CD4-positive, CD25-positive, alpha-beta regulatory T cell (primary cell): ENCODE results near the gene DNAJC16. TPM values are rescaled to one million over a fixed set of nuclear protein-coding genes. Genes with fewer than 3 reads are reported as not detected.

ENCODE experiments used
- polyA plus RNA-seq, 4 donors: library from polyadenylated mRNA; unstranded; fragments of 300-500 nt; fragmentation: Illumina TruSeq; gene quantifications; one replicate each; pipeline ENCODE4 v1.2.3, GENCODE V29; 2021
- total RNA-seq: library from RNA; stranded (reverse); gene quantifications from one replicate; pipeline ENCODE4 v1.2.3, GENCODE V29; 2022

DNAJC16 gene
- total and polyA plus RNA-seq, 5 donors from 2014 or later = 6.5 to 17.0 (median 7.8) TPM

Other genes with a start within 250 kb of the DNAJC16 start
- gene EFHD2, start 117.0 kb upstream of the DNAJC16 start, total RNA-seq = 93.6 TPM
- gene EFHD2, start 117.0 kb upstream of the DNAJC16 start, polyA plus RNA-seq = 10 to 100 TPM; 45.3 to 77.4 (median 61.3) TPM
- gene CTRC, start 88.4 kb upstream of the DNAJC16 start, total RNA-seq = 1.4 TPM
- not detected for gene CTRC, start 88.4 kb upstream of the DNAJC16 start, polyA plus RNA-seq
- gene CELA2A, start 70.1 kb upstream of the DNAJC16 start, total RNA-seq = not detected
- not detected for gene CELA2A, start 70.1 kb upstream of the DNAJC16 start, polyA plus RNA-seq
- not detected for gene CELA2B, start 50.7 kb upstream of the DNAJC16 start, total RNA-seq
- gene CELA2B, start 50.7 kb upstream of the DNAJC16 start, polyA plus RNA-seq = not detected
- 7.8 TPM for gene CASP9, start 2.6 kb upstream of the DNAJC16 start, total RNA-seq
- gene CASP9, start 2.6 kb upstream of the DNAJC16 start, polyA plus RNA-seq = 10 to 100 TPM in 2 of 4 donors, 1 to 10 TPM in 2; 5.8 to 11.7 (median 8.3) TPM
- 8.9 TPM for gene AGMAT, start 58.2 kb downstream of the DNAJC16 start, total RNA-seq
- 10 to 100 TPM in 3 of 4 donors, 1 to 10 TPM in 1; 9.1 to 12.7 (median 11.6) TPM for gene AGMAT, start 58.2 kb downstream of the DNAJC16 start, polyA plus RNA-seq
- gene DDI2, start 90.6 kb downstream of the DNAJC16 start, total RNA-seq = 61.2 TPM
- gene DDI2, start 90.6 kb downstream of the DNAJC16 start, polyA plus RNA-seq = 1 to 10 TPM; 3.2 to 7.7 (median 5.5) TPM
- gene PLEKHM2, start 157.5 kb downstream of the DNAJC16 start, total RNA-seq = 71.8 TPM
- gene PLEKHM2, start 157.5 kb downstream of the DNAJC16 start, polyA plus RNA-seq = 1 to 10 TPM; 3.2 to 5.0 (median 3.7) TPM
- 1.8 TPM for gene SLC25A34, start 209.4 kb downstream of the DNAJC16 start, total RNA-seq
- not detected for gene SLC25A34, start 209.4 kb downstream of the DNAJC16 start, polyA plus RNA-seq
- not detected for gene TMEM82, start 215.7 kb downstream of the DNAJC16 start, total RNA-seq
- gene TMEM82, start 215.7 kb downstream of the DNAJC16 start, polyA plus RNA-seq = not detected
- not detected for gene FBLIM1, start 231.9 kb downstream of the DNAJC16 start, total RNA-seq
- under 1 TPM in 1 of 4 donors, not detected in 3; 0.06 TPM for gene FBLIM1, start 231.9 kb downstream of the DNAJC16 start, polyA plus RNA-seq